SK-N-SH treated with all-trans-retinoic acid at 6 μM for 48 hours (cell line): ENCODE data around the gene VDAC1.

Experiments
- ATAC-seq: fragments of 200-7000 bp; cut with Tn5 transposase; 3 replicates; pipeline ENCODE4 v1.9.1; 2020; ENCODE audit warnings: mild to moderate bottlenecking, moderate library complexity
- BACH2 ChIP-seq: fragments of 250-450 bp; sonication (Bioruptor Pico); IDR thresholded peaks from 2 replicates; pipeline ENCODE4 v1.9.0; 2021; ENCODE audit warnings: mild to moderate bottlenecking, borderline replicate concordance
- CSDC2 ChIP-seq: fragments of 250-450 bp; sonication (Bioruptor Pico); IDR thresholded peaks from 2 replicates; pipeline ENCODE4 v1.5.0; 2020; ENCODE audit warnings: mild to moderate bottlenecking, moderate library complexity
- ESRRG ChIP-seq: fragments of 250-450 bp; sonication (Bioruptor Pico); IDR thresholded peaks from 2 replicates; pipeline ENCODE4 v1.6.1; 2021; ENCODE audit warnings: mild to moderate bottlenecking
- GLIS3 ChIP-seq: fragments of 250-450 bp; sonication (Bioruptor Pico); IDR thresholded peaks from 2 replicates; pipeline ENCODE4 v1.5.0; 2020; ENCODE audit warnings: mild to moderate bottlenecking, moderate library complexity
- ISL1 ChIP-seq: fragments of 250-450 bp; sonication (Bioruptor Pico); IDR thresholded peaks from 2 replicates; pipeline ENCODE4 v2.1.2; 2022; ENCODE audit warnings: mild to moderate bottlenecking, moderate library complexity
- OSR1 ChIP-seq: fragments of 250-450 bp; sonication (Bioruptor Pico); IDR thresholded peaks from 2 replicates; pipeline ENCODE4 v1.8.0; 2022; ENCODE audit warnings: moderate library complexity, mild to moderate bottlenecking, inconsistent platforms
- PPARA ChIP-seq: fragments of 250-450 bp; sonication (Bioruptor Pico); IDR thresholded peaks from 2 replicates; pipeline ENCODE4 v1.5.0; 2020; ENCODE audit warnings: mild to moderate bottlenecking, borderline replicate concordance
- RARB ChIP-seq: fragments of 250-450 bp; sonication (Bioruptor Pico); IDR thresholded peaks from 2 replicates; pipeline ENCODE4 v1.8.0; 2021; ENCODE audit warnings: mild to moderate bottlenecking, moderate library complexity
- TCF4 ChIP-seq: fragments of 250-450 bp; sonication (Bioruptor Pico); IDR thresholded peaks from 2 replicates; pipeline ENCODE4 v1.8.0; 2021; ENCODE audit warnings: mild to moderate bottlenecking, moderate library complexity, borderline replicate concordance
- TOX ChIP-seq: fragments of 250-450 bp; sonication (Bioruptor Pico); IDR thresholded peaks from 2 replicates; pipeline ENCODE4 v1.8.0; 2021; ENCODE audit warnings: mild to moderate bottlenecking, moderate library complexity, borderline replicate concordance
- ZC3H10 ChIP-seq: fragments of 250-450 bp; sonication (Bioruptor Pico); IDR thresholded peaks from 2 replicates; pipeline ENCODE4 v1.5.1; 2021; ENCODE audit warnings: mild to moderate bottlenecking, moderate library complexity
- ZFP3 ChIP-seq: fragments of 250-450 bp; sonication (Bioruptor Pico); IDR thresholded peaks from 2 replicates; pipeline ENCODE4 v1.5.0; 2020; ENCODE audit warnings: mild to moderate bottlenecking, moderate library complexity
- ZFP30 ChIP-seq: fragments of 450-650 bp; formaldehyde crosslinking; IDR thresholded peaks from 2 replicates; pipeline ENCODE4 v1.5.0; 2022; ENCODE audit warnings: mild to moderate bottlenecking, moderate library complexity
- ZNF565 ChIP-seq: fragments of 450-650 bp; formaldehyde crosslinking; conservative IDR thresholded peaks from 2 replicates; pipeline ENCODE4 v1.5.0; 2020; ENCODE audit warnings: low read depth, mild to moderate bottlenecking, moderate library complexity
- ZNF70 ChIP-seq: fragments of 450-650 bp; formaldehyde crosslinking; IDR thresholded peaks from 2 replicates; pipeline ENCODE4 v1.5.0; 2020; ENCODE audit warnings: mild to moderate bottlenecking, moderate library complexity
- ZNF8 ChIP-seq: fragments of 450-650 bp; formaldehyde crosslinking; IDR thresholded peaks from 2 replicates; pipeline ENCODE4 v1.5.0; 2020; ENCODE audit warnings: mild to moderate bottlenecking, moderate library complexity
- TF ChIP-seq, protein P1 (sequence below): fragments of 250-450 bp; sonication (Bioruptor Pico); IDR thresholded peaks from 2 replicates; pipeline ENCODE4 v1.8.0; 2020; ENCODE audit warnings: mild to moderate bottlenecking, moderate library complexity, borderline replicate concordance
- TF ChIP-seq, protein P2 (sequence below): fragments of 250-450 bp; sonication (Bioruptor Pico); IDR thresholded peaks from 2 replicates; pipeline ENCODE4 v1.5.1; 2020; ENCODE audit warnings: low read depth, mild to moderate bottlenecking, moderate library complexity
- TF ChIP-seq, protein P3 (sequence below): fragments of 250-450 bp; sonication (Bioruptor Pico); IDR thresholded peaks from 2 replicates; pipeline ENCODE4 v1.5.0; 2020; ENCODE audit warnings: mild to moderate bottlenecking, moderate library complexity
- TF ChIP-seq, protein P4 (sequence below): fragments of 250-450 bp; sonication (Bioruptor Pico); IDR thresholded peaks from 2 replicates; pipeline ENCODE4 v1.5.1; 2021; ENCODE audit warnings: mild to moderate bottlenecking, moderate library complexity

VDAC1 gene

DNA sequence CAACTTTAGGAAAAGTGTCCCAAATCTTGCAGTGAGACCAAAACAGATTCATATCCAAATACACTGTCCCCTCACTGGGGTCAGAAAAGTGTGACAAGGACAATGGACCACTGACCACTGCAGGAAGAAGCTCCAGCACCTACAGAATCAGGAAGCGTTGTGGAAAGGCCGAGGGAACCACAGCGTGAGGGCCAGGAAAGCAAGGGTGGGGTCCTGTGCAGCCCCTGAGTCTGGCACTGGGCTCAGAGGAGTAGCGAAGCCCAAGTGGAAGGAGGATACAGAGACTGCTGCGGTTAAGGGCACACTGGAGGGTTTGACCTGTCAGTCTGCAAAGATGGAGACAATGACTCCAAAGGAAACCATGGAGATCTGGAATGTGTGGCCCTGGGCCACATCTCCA is 73.2 kb downstream of the VDAC1 start:
- no peak for TF ChIP-seq GLIS3 (CRISPR knock-in tag)
- no peak for TF ChIP-seq PPARA (CRISPR knock-in tag)
- no peak for TF ChIP-seq ZNF8 (CRISPR knock-in tag)
- TF ChIP-seq ZNF565 = no peak
- TF ChIP-seq TCF4 (CRISPR knock-in tag) = no peak
- TF ChIP-seq ISL1 (CRISPR knock-in tag) = no peak
- no peak for TF ChIP-seq TOX

DNA sequence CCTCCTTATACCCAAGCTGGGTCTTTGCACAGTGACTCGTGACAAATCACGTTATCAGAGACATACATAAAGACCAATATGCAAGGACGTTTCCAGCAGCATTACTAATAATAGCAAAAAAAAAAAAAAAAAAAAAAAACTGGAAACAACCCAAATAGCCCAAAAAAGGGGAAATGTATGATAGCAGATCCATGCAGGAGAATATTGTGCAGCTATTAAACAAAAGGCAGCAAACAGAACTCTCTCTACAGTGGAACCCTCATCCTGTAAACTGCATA is 74.0 kb downstream of the VDAC1 start:
- no peak for ATAC-seq
- TF ChIP-seq, protein P1, sequence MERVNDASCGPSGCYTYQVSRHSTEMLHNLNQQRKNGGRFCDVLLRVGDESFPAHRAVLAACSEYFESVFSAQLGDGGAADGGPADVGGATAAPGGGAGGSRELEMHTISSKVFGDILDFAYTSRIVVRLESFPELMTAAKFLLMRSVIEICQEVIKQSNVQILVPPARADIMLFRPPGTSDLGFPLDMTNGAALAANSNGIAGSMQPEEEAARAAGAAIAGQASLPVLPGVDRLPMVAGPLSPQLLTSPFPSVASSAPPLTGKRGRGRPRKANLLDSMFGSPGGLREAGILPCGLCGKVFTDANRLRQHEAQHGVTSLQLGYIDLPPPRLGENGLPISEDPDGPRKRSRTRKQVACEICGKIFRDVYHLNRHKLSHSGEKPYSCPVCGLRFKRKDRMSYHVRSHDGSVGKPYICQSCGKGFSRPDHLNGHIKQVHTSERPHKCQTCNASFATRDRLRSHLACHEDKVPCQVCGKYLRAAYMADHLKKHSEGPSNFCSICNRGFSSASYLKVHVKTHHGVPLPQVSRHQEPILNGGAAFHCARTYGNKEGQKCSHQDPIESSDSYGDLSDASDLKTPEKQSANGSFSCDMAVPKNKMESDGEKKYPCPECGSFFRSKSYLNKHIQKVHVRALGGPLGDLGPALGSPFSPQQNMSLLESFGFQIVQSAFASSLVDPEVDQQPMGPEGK (CRISPR knock-in tag) = no peak
- TF ChIP-seq ZFP3 (CRISPR knock-in tag) (no peak), TOX (no peak), BACH2 (CRISPR knock-in tag) (no peak), ZC3H10 (CRISPR knock-in tag) (no peak), TCF4 (CRISPR knock-in tag) (no peak), ZNF70 (CRISPR knock-in tag) (no peak), OSR1 (CRISPR knock-in tag) (no peak)
- TF ChIP-seq, protein P2, sequence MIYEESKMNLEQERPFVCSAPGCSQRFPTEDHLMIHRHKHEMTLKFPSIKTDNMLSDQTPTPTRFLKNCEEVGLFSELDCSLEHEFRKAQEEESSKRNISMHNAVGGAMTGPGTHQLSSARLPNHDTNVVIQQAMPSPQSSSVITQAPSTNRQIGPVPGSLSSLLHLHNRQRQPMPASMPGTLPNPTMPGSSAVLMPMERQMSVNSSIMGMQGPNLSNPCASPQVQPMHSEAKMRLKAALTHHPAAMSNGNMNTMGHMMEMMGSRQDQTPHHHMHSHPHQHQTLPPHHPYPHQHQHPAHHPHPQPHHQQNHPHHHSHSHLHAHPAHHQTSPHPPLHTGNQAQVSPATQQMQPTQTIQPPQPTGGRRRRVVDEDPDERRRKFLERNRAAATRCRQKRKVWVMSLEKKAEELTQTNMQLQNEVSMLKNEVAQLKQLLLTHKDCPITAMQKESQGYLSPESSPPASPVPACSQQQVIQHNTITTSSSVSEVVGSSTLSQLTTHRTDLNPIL (CRISPR knock-in tag) = no peak

More for the DNA sequence above, 73.2 kb downstream of the VDAC1 start:
- no peak for ATAC-seq

DNA sequence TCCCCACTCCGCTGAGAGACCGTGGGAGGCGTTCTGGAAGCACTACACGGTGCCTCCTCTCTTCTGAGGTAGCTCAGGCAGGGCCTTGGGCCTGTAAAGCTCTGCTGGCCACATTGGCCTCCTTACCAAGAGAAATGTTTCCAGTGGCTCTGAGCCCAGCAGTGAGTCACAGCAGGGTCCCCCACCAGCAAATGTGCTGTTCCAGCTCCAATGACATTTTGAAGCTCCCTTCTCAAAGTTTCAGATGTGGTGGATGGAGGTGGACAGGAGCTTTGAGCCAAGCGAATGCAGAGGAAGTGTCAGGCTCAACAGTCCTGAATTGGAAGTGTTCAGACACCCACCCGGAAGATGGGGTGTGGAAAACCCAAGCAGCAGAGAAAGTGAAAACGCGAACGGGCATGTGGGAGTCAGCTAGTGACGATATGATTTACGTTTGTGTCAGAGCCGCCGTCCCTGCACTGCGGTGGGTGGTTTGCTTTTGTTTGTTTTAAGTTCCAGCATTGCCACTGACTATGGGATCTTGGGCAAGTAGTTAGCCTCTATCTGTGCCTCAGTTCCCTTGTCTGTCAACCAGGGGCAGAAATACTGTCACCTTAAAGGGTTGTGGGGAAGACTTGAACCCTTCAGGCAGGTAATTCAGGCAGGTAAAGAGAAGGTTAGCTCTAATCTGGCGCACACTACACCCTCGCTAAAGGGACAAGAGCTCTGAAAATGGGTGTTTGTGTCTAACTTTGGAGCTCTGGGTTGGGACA is 74.5 kb downstream of the VDAC1 start:
- TF ChIP-seq, protein P3, sequence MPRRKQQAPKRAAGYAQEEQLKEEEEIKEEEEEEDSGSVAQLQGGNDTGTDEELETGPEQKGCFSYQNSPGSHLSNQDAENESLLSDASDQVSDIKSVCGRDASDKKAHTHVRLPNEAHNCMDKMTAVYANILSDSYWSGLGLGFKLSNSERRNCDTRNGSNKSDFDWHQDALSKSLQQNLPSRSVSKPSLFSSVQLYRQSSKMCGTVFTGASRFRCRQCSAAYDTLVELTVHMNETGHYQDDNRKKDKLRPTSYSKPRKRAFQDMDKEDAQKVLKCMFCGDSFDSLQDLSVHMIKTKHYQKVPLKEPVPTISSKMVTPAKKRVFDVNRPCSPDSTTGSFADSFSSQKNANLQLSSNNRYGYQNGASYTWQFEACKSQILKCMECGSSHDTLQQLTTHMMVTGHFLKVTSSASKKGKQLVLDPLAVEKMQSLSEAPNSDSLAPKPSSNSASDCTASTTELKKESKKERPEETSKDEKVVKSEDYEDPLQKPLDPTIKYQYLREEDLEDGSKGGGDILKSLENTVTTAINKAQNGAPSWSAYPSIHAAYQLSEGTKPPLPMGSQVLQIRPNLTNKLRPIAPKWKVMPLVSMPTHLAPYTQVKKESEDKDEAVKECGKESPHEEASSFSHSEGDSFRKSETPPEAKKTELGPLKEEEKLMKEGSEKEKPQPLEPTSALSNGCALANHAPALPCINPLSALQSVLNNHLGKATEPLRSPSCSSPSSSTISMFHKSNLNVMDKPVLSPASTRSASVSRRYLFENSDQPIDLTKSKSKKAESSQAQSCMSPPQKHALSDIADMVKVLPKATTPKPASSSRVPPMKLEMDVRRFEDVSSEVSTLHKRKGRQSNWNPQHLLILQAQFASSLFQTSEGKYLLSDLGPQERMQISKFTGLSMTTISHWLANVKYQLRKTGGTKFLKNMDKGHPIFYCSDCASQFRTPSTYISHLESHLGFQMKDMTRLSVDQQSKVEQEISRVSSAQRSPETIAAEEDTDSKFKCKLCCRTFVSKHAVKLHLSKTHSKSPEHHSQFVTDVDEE (CRISPR knock-in tag) = no peak
- TF ChIP-seq, protein P4, sequence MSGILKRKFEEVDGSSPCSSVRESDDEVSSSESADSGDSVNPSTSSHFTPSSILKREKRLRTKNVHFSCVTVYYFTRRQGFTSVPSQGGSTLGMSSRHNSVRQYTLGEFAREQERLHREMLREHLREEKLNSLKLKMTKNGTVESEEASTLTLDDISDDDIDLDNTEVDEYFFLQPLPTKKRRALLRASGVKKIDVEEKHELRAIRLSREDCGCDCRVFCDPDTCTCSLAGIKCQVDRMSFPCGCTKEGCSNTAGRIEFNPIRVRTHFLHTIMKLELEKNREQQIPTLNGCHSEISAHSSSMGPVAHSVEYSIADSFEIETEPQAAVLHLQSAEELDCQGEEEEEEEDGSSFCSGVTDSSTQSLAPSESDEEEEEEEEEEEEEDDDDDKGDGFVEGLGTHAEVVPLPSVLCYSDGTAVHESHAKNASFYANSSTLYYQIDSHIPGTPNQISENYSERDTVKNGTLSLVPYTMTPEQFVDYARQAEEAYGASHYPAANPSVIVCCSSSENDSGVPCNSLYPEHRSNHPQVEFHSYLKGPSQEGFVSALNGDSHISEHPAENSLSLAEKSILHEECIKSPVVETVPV (CRISPR knock-in tag) = no peak
- TF ChIP-seq CSDC2 (CRISPR knock-in tag) (no peak), BACH2 (CRISPR knock-in tag) (no peak), ZNF70 (CRISPR knock-in tag) (no peak), ESRRG (CRISPR knock-in tag) (no peak)
- no peak for ATAC-seq

DNA sequence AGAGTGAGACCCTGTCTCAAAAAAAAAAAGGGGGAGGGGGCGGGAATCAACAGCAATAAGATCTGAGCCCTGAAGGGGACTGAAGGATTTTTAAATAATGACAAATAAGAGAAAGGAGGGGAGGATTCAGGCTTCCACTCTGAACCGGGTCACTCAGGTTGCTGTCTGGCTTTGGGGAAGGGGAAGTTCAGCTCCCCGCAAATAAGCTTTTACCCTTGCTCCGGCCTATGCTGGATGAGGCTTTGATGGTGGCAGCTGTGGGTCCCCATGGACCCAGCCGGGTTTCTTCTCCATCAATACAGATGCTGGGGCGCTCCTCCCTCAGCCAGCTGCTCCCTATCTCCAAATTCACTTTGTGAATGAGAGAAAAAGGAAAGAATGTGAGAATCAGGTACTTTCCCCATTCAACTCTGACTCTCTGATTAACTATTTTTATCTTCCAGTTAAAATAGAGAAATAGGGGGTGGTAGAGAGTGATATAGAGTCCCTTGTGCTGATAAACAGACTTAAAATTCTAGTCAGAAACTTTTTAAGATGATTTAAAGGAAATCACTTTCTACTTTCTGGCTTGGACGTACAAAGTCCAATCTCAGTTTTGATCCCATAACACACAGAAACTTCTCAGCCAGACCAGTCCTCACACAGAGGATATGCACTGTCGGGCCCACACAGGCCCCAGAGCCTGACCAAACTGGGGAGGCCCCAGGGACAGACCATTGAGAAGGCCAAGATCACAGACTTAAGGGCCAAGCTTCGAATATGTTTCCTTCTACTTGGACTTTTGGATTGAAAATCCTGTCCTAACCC is 76.0 kb downstream of the VDAC1 start:
- ATAC-seq = no peak
- TF ChIP-seq ZFP30 (CRISPR knock-in tag) (no peak), RARB (CRISPR knock-in tag) (no peak), ZFP3 (CRISPR knock-in tag) (no peak), CSDC2 (CRISPR knock-in tag) (no peak), TCF4 (CRISPR knock-in tag) (no peak), BACH2 (CRISPR knock-in tag) (no peak)
- TF ChIP-seq, protein P3 (CRISPR knock-in tag) = no peak
- TF ChIP-seq, protein P2 (CRISPR knock-in tag) = no peak
- TF ChIP-seq, protein P4 (CRISPR knock-in tag) = no peak
